GM19193 (cell line): ENCODE data around the gene ZNF536.

Source experiments
- POLR2A ChIP-seq: IDR thresholded peaks from 4 replicates; pipeline ENCODE4 v1.6.1; 2011; ENCODE audit not compliant: insufficient read depth, insufficient read length; ENCODE audit errors: extremely low read depth

The ZNF536 gene

DNA sequence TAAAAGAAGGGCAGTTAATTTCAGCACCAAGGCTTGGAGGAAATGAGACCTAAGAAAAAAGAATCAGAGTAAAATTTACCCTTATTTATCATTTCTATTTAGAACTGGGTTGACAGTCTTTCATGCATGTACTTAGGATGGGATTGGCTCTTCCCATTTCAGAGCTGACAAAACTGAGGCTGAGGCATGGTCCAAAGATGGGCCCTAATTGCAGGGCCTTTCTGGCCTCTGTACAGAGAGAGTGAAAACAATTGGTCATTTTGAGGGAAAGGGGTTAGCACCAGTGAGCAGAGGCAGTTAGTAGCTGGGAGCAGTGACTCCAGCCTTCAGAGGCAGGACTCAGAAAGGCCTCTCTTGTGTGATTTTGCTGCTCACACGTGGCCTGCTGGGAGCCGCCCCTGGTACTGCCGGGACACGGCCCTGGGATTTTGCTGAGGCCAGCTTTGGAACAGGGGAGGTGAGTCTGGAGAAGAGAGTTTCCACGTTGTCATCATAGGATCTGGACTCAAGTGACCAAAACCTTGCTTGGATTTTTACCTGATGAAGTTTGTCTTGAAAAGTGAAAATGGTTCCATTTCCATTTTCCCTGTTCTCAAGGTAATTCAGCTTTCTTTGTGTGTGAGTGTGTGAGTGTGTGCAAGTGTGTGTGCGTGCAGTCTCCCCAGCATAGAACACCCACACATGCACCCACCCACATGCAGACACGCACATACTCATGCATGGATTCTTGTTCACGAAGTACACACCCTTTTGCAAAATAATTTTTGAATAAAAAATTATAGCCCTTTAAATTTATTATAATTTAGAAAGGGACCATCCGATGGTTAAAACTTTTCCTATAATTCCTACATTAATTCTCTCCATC lies at the start of gene ZNF536:
ZNF536 (plus strand) TSS at position 425 of the 865 bp plus-strand sequence. CDS start 71,179 bp downstream, outside the sequence.
- TF ChIP-seq POLR2A: no peak

DNA sequence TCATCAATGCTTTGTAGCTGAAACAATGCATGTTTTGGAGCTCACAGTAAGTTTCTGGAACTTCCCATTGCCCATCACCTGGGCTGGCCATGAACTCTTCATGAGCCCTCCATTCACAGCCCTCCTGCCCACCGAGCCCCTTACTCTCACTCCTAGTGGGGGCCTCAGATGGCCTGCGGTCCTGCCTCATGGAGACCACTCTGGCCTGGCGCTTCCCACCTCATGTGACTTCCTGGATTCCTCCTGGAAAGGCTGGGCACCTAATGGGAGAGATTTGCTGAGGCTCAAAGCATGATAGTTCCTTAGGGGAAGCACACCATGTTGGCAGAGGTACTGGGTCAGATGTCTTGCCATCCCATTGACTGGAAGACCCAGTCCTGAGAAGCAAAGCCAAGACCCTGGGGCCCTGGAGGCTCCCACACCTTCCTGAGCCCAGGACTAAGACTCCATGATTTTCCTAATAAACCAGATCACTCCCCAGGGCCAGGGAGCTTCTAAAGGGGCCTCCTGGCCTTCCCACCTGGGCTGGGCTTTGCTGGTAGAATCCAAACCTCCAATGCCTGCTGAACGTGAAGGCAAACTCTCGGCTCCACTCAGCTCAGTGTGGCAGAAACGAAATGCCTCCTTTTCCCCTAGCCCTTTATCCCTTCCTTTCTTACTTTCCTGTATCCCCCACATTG lies 49.4 kb upstream of the ZNF536 start:
- no peak for TF ChIP-seq POLR2A

DNA sequence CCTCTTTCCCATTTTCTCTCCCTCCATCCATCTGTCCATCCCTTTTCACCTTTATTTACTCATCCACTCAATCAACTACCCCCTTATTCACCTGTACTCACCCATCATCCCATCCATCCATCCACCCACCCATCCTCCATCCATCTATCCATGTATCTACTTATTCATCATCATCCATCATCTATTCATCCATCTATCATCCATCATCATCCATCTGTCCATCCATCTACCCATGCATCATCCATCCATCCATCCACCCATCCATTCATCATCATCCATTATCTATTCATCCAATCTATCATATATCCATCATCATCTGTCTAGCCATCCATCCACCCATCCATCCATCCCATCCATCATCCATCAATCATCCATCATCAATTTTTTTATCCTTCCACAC lies 48.3 kb upstream of the ZNF536 start:
- no peak for TF ChIP-seq POLR2A

DNA sequence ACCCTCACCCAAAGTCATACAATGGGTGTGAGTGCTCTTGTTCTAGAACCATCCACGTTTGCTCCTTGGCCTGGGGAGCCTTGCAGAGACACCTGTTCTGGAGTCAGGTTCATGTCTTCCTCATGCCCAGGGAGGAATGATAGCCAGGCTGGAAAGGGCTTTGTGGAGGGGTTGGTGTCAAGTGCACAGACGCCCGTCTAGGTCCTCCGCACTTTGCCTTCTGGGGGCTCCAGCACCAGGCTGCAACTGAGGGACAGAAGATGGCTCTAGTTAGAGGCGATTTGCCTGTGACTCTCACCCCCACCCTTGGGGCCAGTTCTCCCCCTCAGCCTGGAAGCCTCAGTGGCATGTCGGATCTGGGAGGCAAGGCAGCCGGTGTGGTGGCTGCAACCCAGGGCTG lies 47.2 kb upstream of the ZNF536 start:
- TF ChIP-seq POLR2A: no peak

DNA sequence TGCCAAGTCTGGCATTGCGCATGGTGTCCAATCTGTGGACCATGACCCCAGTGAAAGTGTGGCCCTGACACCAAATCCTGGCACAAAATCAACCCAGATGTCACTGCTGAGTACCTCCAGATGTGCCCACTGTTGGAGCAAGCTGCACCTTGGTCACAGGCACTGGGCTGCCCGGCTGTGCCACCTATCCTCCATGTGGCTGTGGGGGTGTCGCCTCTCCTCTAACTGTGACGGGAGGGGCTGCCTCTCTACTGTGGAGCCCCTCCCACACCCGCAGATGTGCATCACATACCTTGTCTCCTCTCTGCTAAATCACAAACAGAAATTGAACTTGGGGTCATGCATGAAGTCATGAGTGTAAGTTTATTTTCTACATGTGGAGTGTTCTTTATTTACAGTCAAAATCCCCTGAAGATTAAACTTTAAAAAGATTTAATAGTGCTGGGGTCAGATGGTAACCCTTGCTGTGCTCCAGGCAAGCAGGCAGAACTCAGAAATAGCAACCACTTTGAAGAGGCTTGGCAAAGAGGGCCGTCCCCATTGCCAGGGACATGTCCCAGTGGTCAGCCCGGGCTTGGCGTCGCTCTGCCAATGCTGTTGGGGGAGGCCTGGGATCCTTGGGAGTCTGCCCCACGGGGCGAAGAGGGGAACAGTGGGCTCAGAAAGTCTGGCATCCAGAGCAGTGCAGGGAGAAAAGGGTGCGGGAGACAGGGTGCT lies 46.4 kb upstream of the ZNF536 start:
- no peak for TF ChIP-seq POLR2A

DNA sequence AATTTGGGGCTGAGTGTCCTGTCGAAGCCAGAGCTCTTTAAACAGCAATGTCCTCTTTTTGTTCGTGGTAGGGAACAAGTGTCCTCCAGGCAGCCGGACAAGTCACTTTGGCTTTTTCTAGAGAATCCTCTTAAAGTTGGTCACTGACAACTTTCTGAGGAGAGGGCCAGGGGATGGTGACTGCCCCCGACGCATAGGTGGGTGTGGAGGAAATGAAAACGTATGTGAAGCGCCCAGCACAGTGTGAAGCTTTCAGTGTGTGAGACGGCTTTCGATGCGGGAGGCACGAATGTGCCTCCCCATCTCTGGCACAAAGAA lies 45.8 kb upstream of the ZNF536 start:
- TF ChIP-seq POLR2A: no peak

DNA sequence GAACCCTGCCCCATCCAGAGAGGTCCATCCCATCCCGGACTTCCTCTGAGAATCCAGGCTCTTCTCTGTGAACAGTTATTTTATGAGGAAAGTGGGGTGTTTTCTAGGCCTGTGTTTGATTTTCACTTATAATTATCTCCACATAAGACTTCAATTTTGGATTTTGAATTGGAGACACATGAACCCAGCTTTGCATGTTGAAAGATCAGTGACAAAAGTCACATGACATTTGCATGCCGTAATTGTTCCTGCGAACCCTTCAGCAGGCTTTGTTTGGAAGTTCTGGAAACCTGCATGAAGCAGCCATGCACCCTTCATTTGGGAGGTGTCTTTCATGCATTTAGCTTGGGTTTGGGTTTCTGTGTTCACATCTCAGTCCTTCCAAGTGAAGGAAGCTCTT lies 44.9 kb upstream of the ZNF536 start:
- no peak for TF ChIP-seq POLR2A

DNA sequence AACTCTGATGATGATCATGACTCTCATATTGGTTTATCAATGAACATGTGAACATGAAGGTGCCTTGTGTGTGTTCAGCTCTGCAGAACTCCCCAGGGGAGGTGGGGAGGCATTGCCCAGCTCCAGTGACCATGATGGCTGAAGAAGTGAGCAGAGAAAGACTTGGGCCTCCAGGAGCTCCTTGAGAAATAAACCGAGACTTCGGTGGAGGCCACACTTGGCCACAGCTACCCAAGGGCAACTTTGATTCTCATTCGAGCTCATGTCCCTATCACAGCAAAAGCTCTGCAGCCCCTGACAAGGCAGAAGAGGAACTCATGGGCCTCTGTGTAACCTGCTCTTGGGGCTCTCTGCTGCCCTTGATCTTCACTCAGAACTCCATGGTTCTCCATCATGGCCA lies 44.1 kb upstream of the ZNF536 start:
- TF ChIP-seq POLR2A: no peak

DNA sequence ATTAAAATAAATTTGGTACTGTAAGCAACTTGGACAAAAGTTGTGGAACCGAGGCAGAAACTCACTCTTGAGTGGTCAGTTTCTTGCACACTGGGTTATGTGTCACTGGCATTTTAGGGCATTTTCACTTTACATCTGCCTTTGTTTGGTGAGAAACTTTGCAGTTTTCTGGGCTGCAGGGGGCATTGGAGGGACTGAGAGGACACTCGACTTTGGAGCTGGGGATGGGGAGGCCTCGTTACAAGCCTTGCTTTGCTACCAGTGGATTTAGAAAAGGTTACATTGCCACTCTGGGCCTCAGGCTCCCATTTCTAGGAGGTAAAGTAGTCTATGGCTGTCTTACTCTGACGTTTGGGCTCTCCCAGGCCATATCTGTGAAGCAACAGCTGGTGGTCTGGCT lies 41.9 kb upstream of the ZNF536 start:
- no peak for TF ChIP-seq POLR2A

DNA sequence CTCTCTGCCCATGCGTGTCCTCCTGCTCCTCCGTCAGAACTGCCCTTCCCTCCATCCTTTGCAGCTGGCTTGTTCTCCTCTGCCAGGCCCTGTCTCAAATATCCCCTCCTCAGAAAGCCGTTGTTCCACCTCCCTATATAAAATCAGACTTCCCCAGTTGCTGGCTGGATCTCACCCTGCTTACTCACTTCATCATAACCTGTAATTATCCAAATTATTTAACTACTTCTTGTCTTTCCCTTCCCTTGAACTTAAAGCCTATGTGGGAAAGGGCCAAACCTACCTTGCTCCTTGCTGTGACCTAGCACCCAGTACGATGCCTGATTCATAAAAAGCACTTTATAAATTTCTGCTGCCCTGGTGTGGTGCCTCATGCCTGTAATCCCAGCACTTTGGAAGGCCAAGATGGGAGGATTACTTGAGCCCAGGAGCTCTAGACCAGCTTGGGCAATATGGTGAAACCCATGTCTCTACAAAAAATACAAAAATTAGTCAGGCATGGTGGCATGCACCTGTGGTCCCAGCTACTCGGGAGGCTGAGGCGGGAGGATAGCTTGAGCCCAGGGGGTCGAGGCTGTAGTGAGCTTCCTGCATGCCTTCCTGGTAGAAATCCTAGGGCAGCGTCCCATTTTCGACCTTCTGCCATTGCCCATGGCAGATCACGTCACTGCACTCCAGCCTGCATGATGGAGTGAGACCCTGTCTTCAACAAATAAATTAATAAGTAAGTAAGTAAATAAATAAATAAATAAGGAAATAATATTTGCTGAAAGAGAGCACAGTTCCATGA lies 39.5 kb upstream of the ZNF536 start:
- TF ChIP-seq POLR2A: no peak

DNA sequence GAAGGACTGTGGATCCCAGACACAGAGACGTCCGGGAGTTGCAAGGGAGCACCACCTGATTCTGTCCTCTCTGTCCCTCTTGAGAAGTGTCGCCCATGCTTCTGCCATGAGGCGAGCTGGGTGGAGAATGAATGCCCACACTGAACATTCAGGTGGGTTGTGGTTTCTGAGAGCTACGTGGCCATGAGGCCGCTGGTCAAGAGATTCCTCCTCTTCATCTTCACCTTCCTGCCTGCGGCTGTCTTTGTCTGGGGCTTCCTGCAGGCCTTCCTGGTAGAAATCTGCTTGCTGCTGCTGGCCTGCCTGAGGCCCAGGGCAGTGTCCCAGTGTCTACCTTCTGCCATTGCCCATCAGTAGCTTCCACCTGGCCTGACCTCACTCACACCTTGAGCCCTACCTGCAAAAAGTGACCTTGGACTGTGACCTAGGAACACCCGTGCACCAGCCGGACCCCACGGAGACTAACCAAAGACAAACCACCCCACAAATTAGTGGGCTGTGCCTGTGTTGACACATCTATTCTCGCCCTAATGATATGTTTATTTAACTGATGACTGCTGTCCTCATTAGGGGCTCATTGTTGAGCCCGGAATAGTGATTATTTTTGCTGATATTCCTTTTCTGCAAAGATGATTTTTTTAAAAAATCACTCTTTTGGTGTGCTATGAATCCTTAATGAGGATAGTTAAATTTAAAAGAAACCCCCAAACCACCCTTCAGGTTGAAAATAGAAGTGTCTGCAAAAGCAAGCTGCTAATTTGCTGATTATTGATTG lies 38.7 kb upstream of the ZNF536 start:
- no peak for TF ChIP-seq POLR2A

DNA sequence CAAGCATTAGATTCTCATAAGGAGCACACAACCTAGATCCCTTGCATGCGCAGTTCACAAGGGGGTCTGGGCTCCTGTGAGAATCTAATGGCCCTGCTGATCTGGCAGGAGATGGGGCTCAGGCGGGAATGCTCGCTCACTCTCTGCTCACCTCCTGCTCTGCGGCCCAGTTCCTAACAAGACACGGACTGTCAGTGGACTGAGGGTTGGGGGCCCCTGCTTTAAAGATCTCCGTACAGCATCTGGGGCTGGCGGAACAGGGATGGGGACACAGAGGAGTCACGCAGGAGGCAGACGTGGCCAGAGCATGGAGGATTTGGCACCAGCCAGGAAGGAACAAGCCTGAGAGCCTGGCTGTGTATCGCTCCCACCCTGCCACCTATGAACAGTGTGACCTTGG lies 37.3 kb upstream of the ZNF536 start:
- TF ChIP-seq POLR2A: no peak

DNA sequence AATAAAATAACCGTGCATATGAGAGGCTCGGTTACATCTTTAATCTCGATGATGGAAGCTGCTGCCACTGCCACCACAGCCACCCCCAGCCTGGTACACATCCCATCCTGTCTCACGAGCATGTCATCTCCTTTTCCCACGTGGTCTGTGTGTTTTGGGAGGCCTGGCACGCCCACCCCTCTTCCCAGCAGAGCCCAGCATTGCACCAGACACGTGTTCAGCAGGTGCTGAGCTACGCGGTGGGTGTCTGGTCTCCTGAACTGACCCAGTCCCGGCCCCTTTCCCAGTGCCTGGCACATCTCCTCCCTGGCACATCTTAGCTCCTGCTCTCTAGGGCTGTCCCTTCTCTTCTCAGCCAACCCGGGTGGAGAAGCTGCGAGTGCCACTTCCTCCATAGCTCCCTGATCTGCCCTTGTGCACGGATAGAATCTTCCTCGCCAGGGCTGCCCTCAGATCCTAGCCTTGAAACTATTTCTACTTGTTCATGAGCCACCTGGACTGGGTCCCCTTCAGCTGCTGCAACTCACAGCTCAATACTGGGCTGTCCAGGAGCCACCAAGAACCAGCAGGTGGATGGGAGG lies 36.8 kb upstream of the ZNF536 start:
- TF ChIP-seq POLR2A: no peak

DNA sequence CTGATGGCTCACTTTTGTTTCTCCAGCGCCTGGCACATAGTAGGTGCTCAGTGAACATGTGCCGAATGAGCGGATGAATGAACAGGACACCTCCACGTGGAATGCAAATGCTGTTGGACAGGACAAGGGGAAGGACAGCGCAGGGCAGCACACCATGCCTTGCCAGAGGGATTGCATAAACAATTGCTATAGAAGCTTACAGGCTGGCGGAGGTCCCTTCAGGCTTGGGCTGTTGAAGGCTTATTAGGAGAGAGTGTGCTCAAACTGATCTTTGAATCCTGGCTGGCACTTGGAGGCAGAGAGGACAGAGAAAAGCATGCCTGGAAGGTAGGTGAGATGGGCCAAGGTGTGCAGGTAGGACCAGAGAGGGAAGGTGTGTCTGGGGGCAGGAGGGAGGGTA lies 35.9 kb upstream of the ZNF536 start:
- no peak for TF ChIP-seq POLR2A
